GM12878 (cell line): ENCODE data around the gene UXT. TPM values are rescaled to one million over a fixed set of nuclear protein-coding genes. Genes with fewer than 3 reads are reported as not detected.

Experiments
- ATAC-seq: fragments of 200-7000 bp; cut with Tn5 transposase; 3 replicates; pipeline ENCODE4 v1.9.1; 2020; ENCODE audit warnings: mild to moderate bottlenecking, moderate library complexity
- BruUV-seq: library from RNA; stranded (reverse); fragments of 400-500 nt; replicated peaks from 2 replicates; lab custom pipeline; 2021; lab: Mats Ljungman, UMichigan
- CTCF ChIA-PET: fragments of 300-600 bp; sonication (Branson Sonifier 250); formaldehyde crosslinking; extraction: SDS; loops from one replicate; lab custom pipeline; 2021; ENCODE audit warnings: inconsistent platforms; lab: Yijun Ruan, JAX
- POLR2A ChIA-PET: fragments of 350-600 bp; formaldehyde crosslinking; extraction: SDS; loops from one replicate; lab custom pipeline; 2021; ENCODE audit warnings: inconsistent platforms; lab: Charles Lee
- RAD21 ChIA-PET: fragments of 300-600 bp; sonication (Branson Sonifier 250); formaldehyde crosslinking; loops from one replicate; lab custom pipeline; 2023; ENCODE audit warnings: antibody characterized with exemption; ENCODE audit not compliant: unreplicated experiment; lab: Charles Lee
- SMC1A ChIA-PET: fragments of 300-600 bp; sonication (Branson Sonifier 250); formaldehyde crosslinking; loops from one replicate; lab custom pipeline; 2023; ENCODE audit not compliant: unreplicated experiment, uncharacterized antibody; lab: Charles Lee
- DNase-seq: peaks from one replicate; pipeline ENCODE4 v3.0.0-alpha.2; 2011; ENCODE audit warnings: low read depth, low spot score
- FAIRE-seq: peaks from 3 replicates; lab custom pipeline; 2011; peaks lifted over from hg19 to GRCh38; lab: Jason Lieb, UNC
- H2AFZ ChIP-seq: 2 replicates; pipeline ENCODE4 v1.6.0; 2011; ENCODE audit warnings: low read depth, low read length, control low read depth; ENCODE audit not compliant: control insufficient read depth
- H3K27ac ChIP-seq: 2 replicates; pipeline ENCODE4 v1.5.1; 2011; ENCODE audit warnings: control low read depth; ENCODE audit not compliant: control insufficient read depth, insufficient read depth
- H3K27me3 ChIP-seq, 2 experiments: replicated peaks in 1 of 2; 2 replicates each; pipeline versions ENCODE4 v1.6.0 to v1.6.1; 2011; ENCODE audit warnings: low read length in 1 of 2; ENCODE audit not compliant: control insufficient read depth in 2 of 2, insufficient read depth in 2 of 2
- H3K36me3 ChIP-seq, 2 experiments: 2 replicates each; pipeline ENCODE4 v1.5.1; 2011; ENCODE audit warnings: low read length in 1 of 2; ENCODE audit not compliant: control insufficient read depth in 2 of 2, insufficient read depth in 2 of 2
- H3K4me1 ChIP-seq: 2 replicates; pipeline ENCODE4 v1.6.1; 2011; ENCODE audit warnings: mild to moderate bottlenecking, low read length, moderate library complexity, mixed read lengths; ENCODE audit not compliant: control insufficient read depth, insufficient read depth
- H3K4me2 ChIP-seq: 2 replicates; pipeline ENCODE4 v1.6.0; 2011; ENCODE audit warnings: control low read depth; ENCODE audit not compliant: control insufficient read depth, insufficient read depth
- H3K4me3 ChIP-seq: fragments of 200-600 bp; sonication (generic); 2 replicates; pipeline ENCODE4 v1.5.1; 2016
- H3K79me2 ChIP-seq: 2 replicates; pipeline ENCODE4 v1.6.0; 2011; ENCODE audit warnings: low read length; ENCODE audit not compliant: control insufficient read depth, insufficient read depth
- H3K9ac ChIP-seq: 2 replicates; pipeline ENCODE4 v1.8.0; 2011; ENCODE audit warnings: low read length, control low read depth, mixed read lengths; ENCODE audit not compliant: control insufficient read depth, insufficient read depth
- H3K9me3 ChIP-seq: replicated peaks from 3 replicates; pipeline ENCODE4 v1.5.1; 2011; ENCODE audit warnings: mild to moderate bottlenecking, low read length; ENCODE audit not compliant: control insufficient read depth, insufficient read depth
- H4K20me1 ChIP-seq: 2 replicates; pipeline ENCODE4 v1.6.0; 2011; ENCODE audit not compliant: control insufficient read depth, insufficient read depth
- CEBPB ChIP-seq, 2 experiments: fragments of 150-350 bp in 1 of 2; IDR thresholded peaks; 2 replicates each; pipeline ENCODE4 v1.6.1; 2012 to 2014; ENCODE audit warnings: low read depth in 2 of 2, low read length in 2 of 2, borderline replicate concordance in 1 of 2, inconsistent platforms in 1 of 2
- CHD1 ChIP-seq: IDR thresholded peaks from 2 replicates; pipeline ENCODE4 v1.6.1; 2012; ENCODE audit warnings: low read depth, low read length, improper control_type of control experiment
- CHD2 ChIP-seq: IDR thresholded peaks from 2 replicates; pipeline ENCODE4 v1.6.1; 2011; ENCODE audit warnings: low read depth, low read length, improper control_type of control experiment, borderline replicate concordance
- FOXM1 ChIP-seq: IDR thresholded peaks from 2 replicates; pipeline ENCODE4 v1.6.1; 2012; ENCODE audit warnings: low read depth, mild to moderate bottlenecking, inconsistent platforms, low read length, moderate library complexity
- GATAD2B ChIP-seq: fragments of 450-650 bp; conservative IDR thresholded peaks from 2 replicates; pipeline ENCODE4 v1.6.1; 2017; ENCODE audit warnings: low read depth, mild to moderate bottlenecking, moderate library complexity
- HDAC6 ChIP-seq: fragments of 200-600 bp; sonication (generic); IDR thresholded peaks from one replicate; pipeline ENCODE4 v1.8.0; 2017; ENCODE audit warnings: antibody characterized with exemption; ENCODE audit not compliant: unreplicated experiment
- MTA3 ChIP-seq: IDR thresholded peaks from 2 replicates; pipeline ENCODE4 v1.6.1; 2012; ENCODE audit warnings: low read length, inconsistent platforms, borderline replicate concordance
- NR2F1 ChIP-seq: fragments of 450-650 bp; conservative IDR thresholded peaks from 2 replicates; pipeline ENCODE4 v1.6.1; 2017; ENCODE audit warnings: mild to moderate bottlenecking
- PAX8 ChIP-seq: fragments of 450-650 bp; IDR thresholded peaks from 2 replicates; pipeline ENCODE4 v1.6.1; 2017; ENCODE audit warnings: mild to moderate bottlenecking, moderate library complexity
- RAD21 ChIP-seq: IDR thresholded peaks from 2 replicates; pipeline ENCODE4 v1.6.1; 2011; ENCODE audit warnings: mild to moderate bottlenecking, low read depth, low read length, moderate library complexity; ENCODE audit not compliant: insufficient read depth
- SIN3A ChIP-seq: IDR thresholded peaks from 2 replicates; pipeline ENCODE4 v1.6.1; 2012; ENCODE audit warnings: low read depth, low read length, improper control_type of control experiment
- SIX5 ChIP-seq: IDR thresholded peaks from 2 replicates; pipeline ENCODE4 v1.6.1; 2011; ENCODE audit warnings: mild to moderate bottlenecking, low read depth, low read length, moderate library complexity; ENCODE audit not compliant: severe bottlenecking
- STAT1 ChIP-seq: fragments of 450-650 bp; conservative IDR thresholded peaks from 2 replicates; pipeline ENCODE4 v1.6.1; 2014; ENCODE audit warnings: antibody characterized with exemption, mild to moderate bottlenecking
- TARDBP ChIP-seq: IDR thresholded peaks from 2 replicates; pipeline ENCODE4 v1.6.1; 2016; ENCODE audit warnings: borderline replicate concordance
- TCF12 ChIP-seq: IDR thresholded peaks from 2 replicates; pipeline ENCODE4 v1.6.1; 2011; ENCODE audit warnings: low read depth, mild to moderate bottlenecking, low read length
- TCF3 ChIP-seq: IDR thresholded peaks from 2 replicates; pipeline ENCODE4 v1.6.1; 2012; ENCODE audit warnings: low read depth, mild to moderate bottlenecking, low read length, borderline replicate concordance; ENCODE audit not compliant: insufficient read depth
- WRNIP1 ChIP-seq: IDR thresholded peaks from 2 replicates; pipeline ENCODE4 v1.6.1; 2011; ENCODE audit warnings: low read depth, low read length, improper control_type of control experiment, borderline replicate concordance
- ZSCAN29 ChIP-seq: fragments of 450-650 bp; IDR thresholded peaks from 2 replicates; pipeline ENCODE4 v1.6.1; 2017; ENCODE audit warnings: mild to moderate bottlenecking, moderate library complexity
- WGBS: methylation state at CpG from one replicate; pipeline ENCODE4 v1.1.6; 2016; ENCODE audit warnings: low lambda C conversion rate; ENCODE audit not compliant: insufficient replicate concordance, insufficient coverage; ENCODE audit errors: missing lambda C conversion rate; 5-methylcytosine and 5-hydroxymethylcytosine counted together
- in situ Hi-C: fragments of 300-500 bp; cut with MboI; formaldehyde crosslinking; loops from 9 replicates; pipeline ENCODE4 v1.14.3; 2018; ENCODE audit warnings: mixed read lengths
- intact Hi-C: fragments of 100-400 bp; cut with micrococcal nuclease; formaldehyde crosslinking; loops from one replicate; pipeline ENCODE4 v1.14.2; 2022; ENCODE audit not compliant: unreplicated experiment
- polyA plus RNA-seq, 11 experiments: library from polyadenylated mRNA; depleted of rRNA in 4 of 11; unstranded in 6 of 11; stranded (reverse) in 5 of 11; fragments of >200 nt; fragmentation: Nextera tagmentation in 4 of 11; fragmentation: Illumina TruSeq in 1 of 11; extraction: Ambion mirVana in 4 of 11; extraction: Trizol in 1 of 11; gene quantifications; 1 replicate in 1 of 11; 2 replicates in 10 of 11; pipeline versions ENCODE4 v1.2.1 to v1.2.3, GENCODE V29; 2011 to 2016; ENCODE audit warnings: inconsistent platforms in 2 of 11, missing spikeins in 2 of 11, low read depth in 1 of 11
- total RNA-seq, 4 experiments: library from RNA; depleted of rRNA in 3 of 4; stranded (reverse); fragments of >200 nt in 3 of 4; fragmentation: Illumina TruSeq in 1 of 4; extraction: Trizol in 1 of 4; gene quantifications; 2 replicates each; pipeline versions ENCODE4 v1.2.1 to v1.2.3, GENCODE V29; 2013 to 2021
- TF ChIP-seq, protein P1 (sequence below): fragments of 450-650 bp; IDR thresholded peaks from 2 replicates; pipeline ENCODE4 v1.6.1; 2017; ENCODE audit warnings: low read depth, mild to moderate bottlenecking, moderate library complexity
- TF ChIP-seq, protein P2 (sequence below), 3 experiments: IDR thresholded peaks in 2 of 3; conservative IDR thresholded peaks in 1 of 3; 2 replicates each; pipeline ENCODE4 v1.5.1; 2011; ENCODE audit warnings: low read depth in 3 of 3, low read length in 3 of 3, mild to moderate bottlenecking in 3 of 3, control low read depth in 2 of 3, moderate library complexity in 2 of 3, inconsistent platforms in 1 of 3, mixed read lengths in 1 of 3; ENCODE audit not compliant: control insufficient read depth in 2 of 3, insufficient read depth in 1 of 3; ENCODE audit errors: extremely low read depth in 1 of 3

The UXT gene
- total and polyA plus RNA-seq, 10 of the 15 experiments (the other 5 are each of a cell fraction or from before 2014, with no cell fraction given): 105 to 245 (median 206) TPM

DNA sequence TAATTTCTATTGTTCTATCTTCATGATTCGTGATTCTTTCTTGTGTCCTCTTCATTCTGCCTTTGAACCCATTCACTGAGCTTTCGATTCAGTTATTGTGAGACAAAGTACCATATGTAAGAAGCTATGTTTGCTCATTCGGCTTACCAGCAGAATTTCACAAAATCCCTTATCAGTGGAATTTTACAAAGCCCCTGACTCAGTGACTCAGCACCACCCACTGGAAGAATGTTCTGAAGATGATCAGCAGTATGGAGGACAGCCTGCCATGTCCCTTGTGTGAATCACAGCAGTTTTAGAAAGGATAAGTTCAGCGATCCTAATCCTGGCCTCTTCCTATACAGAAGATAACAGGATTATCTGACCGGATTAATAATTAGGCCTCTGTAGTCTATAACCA is 5.8 kb upstream of the UXT start (continued):
- TF ChIP-seq NR2F1 (no peak), SIN3A (no peak), CHD2 (no peak), FOXM1 (no peak), CHD1 (no peak), MTA3 (no peak)

DNA sequence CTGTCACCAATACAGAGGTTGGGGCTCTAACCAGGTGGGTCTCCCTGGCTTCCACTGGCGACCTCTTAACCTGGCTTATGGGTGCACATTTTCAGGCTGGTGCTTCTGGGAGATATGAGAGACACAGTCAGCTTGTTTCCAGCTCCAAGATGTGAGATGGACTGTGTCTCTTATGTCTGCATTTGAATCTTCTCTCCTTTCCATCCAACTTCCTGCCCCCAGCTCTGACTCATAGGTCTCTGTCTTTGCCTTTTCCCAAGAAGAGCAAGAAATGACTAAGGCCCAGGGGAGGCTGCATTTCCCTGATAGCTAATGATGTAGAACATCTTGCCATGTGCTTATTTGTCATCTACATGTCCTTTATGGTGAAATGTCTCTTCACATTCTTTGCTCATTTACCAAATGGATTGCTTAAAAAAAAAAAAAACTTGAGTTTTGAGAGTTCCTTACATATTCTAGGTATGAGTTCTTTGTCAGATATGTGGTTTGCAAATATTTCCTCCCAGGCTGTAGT is 3.2 kb upstream of the UXT start:
- no TSS peak for BruUV-seq
- RAD21 ChIA-PET: no interaction called here
- DNase-seq: no peak
- no peak overlapping the region for H3K27ac ChIP-seq
- no peaks in the 10 kb centered on the region for H3K4me1 ChIP-seq
- no peak overlapping the region for H3K4me2 ChIP-seq
- no peak for FAIRE-seq
- POLR2A ChIA-PET: no interaction called here
- in situ Hi-C loops: no loop called here
- 53% methylated on average over 1 of the region's 1 CpG for WGBS
- no peak overlapping the region for H3K4me3 ChIP-seq
- CTCF ChIA-PET: no interaction called here
- SMC1A ChIA-PET: no interaction called here
- H2AFZ ChIP-seq: no peak overlapping the region
- no peaks in the 10 kb centered on the region for H3K36me3 ChIP-seq
- no peaks in the 10 kb centered on the region for H4K20me1 ChIP-seq
- no peak for ATAC-seq
- no peak overlapping the region for H3K9ac ChIP-seq
- intact Hi-C loops: no loop called here
- H3K79me2 ChIP-seq: peaks cover 11% of the 10 kb centered on the region
- TF ChIP-seq PAX8 (no peak), TARDBP (no peak), TCF12 (no peak), HDAC6 (no peak), SIX5 (no peak), MTA3 (no peak), ZSCAN29 (no peak), CEBPB (IDR thresholded peaks at IDR 0.05; ENCODE audit: borderline replicate concordance in 1 of 2, low read depth in 2 of 2, low read length in 2 of 2) (no peak), GATAD2B (no peak), STAT1 (no peak), TCF3 (no peak), WRNIP1 (no peak), RAD21 (no peak)
- TF ChIP-seq, protein P1, sequence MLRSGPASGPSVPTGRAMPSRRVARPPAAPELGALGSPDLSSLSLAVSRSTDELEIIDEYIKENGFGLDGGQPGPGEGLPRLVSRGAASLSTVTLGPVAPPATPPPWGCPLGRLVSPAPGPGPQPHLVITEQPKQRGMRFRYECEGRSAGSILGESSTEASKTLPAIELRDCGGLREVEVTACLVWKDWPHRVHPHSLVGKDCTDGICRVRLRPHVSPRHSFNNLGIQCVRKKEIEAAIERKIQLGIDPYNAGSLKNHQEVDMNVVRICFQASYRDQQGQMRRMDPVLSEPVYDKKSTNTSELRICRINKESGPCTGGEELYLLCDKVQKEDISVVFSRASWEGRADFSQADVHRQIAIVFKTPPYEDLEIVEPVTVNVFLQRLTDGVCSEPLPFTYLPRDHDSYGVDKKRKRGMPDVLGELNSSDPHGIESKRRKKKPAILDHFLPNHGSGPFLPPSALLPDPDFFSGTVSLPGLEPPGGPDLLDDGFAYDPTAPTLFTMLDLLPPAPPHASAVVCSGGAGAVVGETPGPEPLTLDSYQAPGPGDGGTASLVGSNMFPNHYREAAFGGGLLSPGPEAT: no peak
- TF ChIP-seq, protein P2, sequence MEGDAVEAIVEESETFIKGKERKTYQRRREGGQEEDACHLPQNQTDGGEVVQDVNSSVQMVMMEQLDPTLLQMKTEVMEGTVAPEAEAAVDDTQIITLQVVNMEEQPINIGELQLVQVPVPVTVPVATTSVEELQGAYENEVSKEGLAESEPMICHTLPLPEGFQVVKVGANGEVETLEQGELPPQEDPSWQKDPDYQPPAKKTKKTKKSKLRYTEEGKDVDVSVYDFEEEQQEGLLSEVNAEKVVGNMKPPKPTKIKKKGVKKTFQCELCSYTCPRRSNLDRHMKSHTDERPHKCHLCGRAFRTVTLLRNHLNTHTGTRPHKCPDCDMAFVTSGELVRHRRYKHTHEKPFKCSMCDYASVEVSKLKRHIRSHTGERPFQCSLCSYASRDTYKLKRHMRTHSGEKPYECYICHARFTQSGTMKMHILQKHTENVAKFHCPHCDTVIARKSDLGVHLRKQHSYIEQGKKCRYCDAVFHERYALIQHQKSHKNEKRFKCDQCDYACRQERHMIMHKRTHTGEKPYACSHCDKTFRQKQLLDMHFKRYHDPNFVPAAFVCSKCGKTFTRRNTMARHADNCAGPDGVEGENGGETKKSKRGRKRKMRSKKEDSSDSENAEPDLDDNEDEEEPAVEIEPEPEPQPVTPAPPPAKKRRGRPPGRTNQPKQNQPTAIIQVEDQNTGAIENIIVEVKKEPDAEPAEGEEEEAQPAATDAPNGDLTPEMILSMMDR (IDR thresholded peaks at IDR 0.05 in 2 of 3, conservative IDR thresholded peaks at IDR 0.05 in 1 of 3; ENCODE audit: control insufficient read depth in 2 of 3, extremely low read depth in 1 of 3, insufficient read depth in 1 of 3, low read depth in 3 of 3, low read length in 3 of 3): no peak
- no peaks in the 10 kb centered on the region for H3K27me3 ChIP-seq
- no peaks in the 10 kb centered on the region for H3K9me3 ChIP-seq
